ENCODE data around the gene LYSET. TPM values are rescaled to one million over a fixed set of nuclear protein-coding genes. Genes with fewer than 3 reads are reported as not detected.
A peak's percentile ranks its signal among the peaks of the same experiment; 100 is the strongest.
"Not testable (repeated sequence)": the region's sequence is repeated elsewhere in the genome, so short reads cannot be mapped to it uniquely, and the experiment has no call there.

The LYSET gene
- total RNA-seq, 1 donor = 7.0 TPM

DNA sequence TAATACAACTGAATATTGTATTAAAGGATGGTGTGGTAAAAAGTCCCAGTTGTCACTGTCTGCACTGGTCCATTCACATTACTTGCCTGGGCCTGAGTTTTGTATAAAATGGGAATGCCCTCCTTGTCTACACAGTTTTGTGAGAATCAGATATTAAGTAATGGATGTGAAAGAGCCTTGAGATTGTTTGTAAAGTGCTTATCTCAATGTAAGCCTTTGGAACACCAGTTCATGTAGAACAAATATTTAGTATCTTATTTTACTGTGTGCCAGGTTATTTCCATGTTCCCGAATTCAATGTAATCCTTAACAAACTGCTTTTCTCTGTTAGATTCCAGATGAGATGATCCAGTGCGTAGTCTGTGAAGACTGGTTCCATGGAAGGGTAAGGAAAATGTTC is 29.5 kb downstream of the LYSET start:
- no peak for DNase-seq (ENCODE audit: low read depth in 2 of 3, low spot score in 2 of 3)

GRCh38 chr14:93219103-93219726 is 34.1 kb downstream of the LYSET start:
- peak in 2 of 3 donors; percentile 62 to 80 for DNase-seq (ENCODE audit: low read depth in 2 of 3, low spot score in 2 of 3)

- DNase-seq (ENCODE audit: low read depth in 2 of 3, low spot score in 2 of 3) = no peak
These were observed 35.4 kb downstream of the LYSET start for GRCh38 chr14:93220509-93220908.

GRCh38 chr14:93223565-93223964 is 38.4 kb downstream of the LYSET start:
- DNase-seq (ENCODE audit: low read depth in 2 of 3, low spot score in 2 of 3) = no peak

- DNase-seq (ENCODE audit: low read depth in 2 of 3, low spot score in 2 of 3) = no peak
These were observed 43.4 kb downstream of the LYSET start for GRCh38 chr14:93228550-93228949.

- DNase-seq (ENCODE audit: low read depth in 2 of 3, low spot score in 2 of 3) = no peak
These were observed 45.4 kb downstream of the LYSET start for GRCh38 chr14:93230539-93230938.

GRCh38 chr14:93231129-93231979 is 46.2 kb downstream of the LYSET start:
- peak in 1 of 3 donors; percentile 13 for DNase-seq (ENCODE audit: low read depth in 2 of 3, low spot score in 2 of 3)

GRCh38 chr14:93232159-93232558 is 47.0 kb downstream of the LYSET start:
- DNase-seq (ENCODE audit: low read depth in 2 of 3, low spot score in 2 of 3) = no peak

GRCh38 chr14:93233078-93233477 is 48.0 kb downstream of the LYSET start:
- DNase-seq (ENCODE audit: low read depth in 2 of 3, low spot score in 2 of 3) = not testable (repeated sequence)

- no peak for DNase-seq (ENCODE audit: low read depth in 2 of 3, low spot score in 2 of 3)
These were observed 49.7 kb downstream of the LYSET start for GRCh38 chr14:93234798-93235197.

Other genes starting within 250 kb of the LYSET start
- 59.8 TPM for gene ITPK1, start 69.4 kb upstream of the LYSET start, total RNA-seq
- 38.5 TPM for gene MOAP1, start 420 bp upstream of the LYSET start, total RNA-seq
- gene GON7, start 21.7 kb downstream of the LYSET start, total RNA-seq = 6.2 TPM
- 34.5 TPM for gene UBR7, start 21.9 kb downstream of the LYSET start, total RNA-seq
- gene BTBD7, start 147.7 kb downstream of the LYSET start, total RNA-seq = 10.5 TPM
- not detected for gene COX8C, start 161.9 kb downstream of the LYSET start, total RNA-seq
- gene UNC79, start 245.6 kb downstream of the LYSET start, total RNA-seq = under 0.01 TPM